ENCODE measurements around the gene TMTC1. TPM values are rescaled to one million over a fixed set of nuclear protein-coding genes. Genes with fewer than 3 reads are reported as not detected.

The TMTC1 gene
- total and polyA plus RNA-seq, 2 of the 8 experiments (the other 6 are each of a cell fraction or from before 2014, with no cell fraction given): 15.4 to 20.8 TPM

DNA sequence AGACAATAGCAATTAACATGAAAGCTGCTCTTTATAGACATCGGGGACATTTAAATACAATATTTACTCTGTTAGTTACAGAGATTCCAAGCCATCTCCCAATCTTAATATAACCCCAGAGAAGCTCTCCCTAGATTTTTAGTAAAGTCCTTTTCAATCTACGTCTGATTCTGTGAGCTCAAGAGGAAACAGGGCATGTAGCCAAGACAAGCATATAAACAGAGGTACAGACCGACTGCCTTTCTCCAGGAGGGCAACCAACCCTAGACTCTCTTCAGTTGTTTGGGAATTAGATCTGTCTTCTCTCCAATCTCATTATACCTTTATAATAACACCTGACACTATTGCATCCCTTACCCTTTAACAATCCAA, 57.4 kb downstream of the TMTC1 start:
- no peak overlapping the region for H3K4me3 ChIP-seq (ENCODE audit: extremely low read depth in 1 of 4, insufficient read depth in 2 of 4, low read depth in 3 of 4, low read length in 4 of 4)
- DNase-seq (ENCODE audit: low read depth in 1 of 2, low spot score in 2 of 2): no peak
- H3K79me2 ChIP-seq (ENCODE audit: control insufficient read depth in 1 of 2, insufficient read depth in 2 of 2, low read length in 2 of 2): no peaks in the 10 kb centered on the region
- CTCF ChIA-PET (ENCODE audit: partially characterized antibody): no interaction called here
- H3K56ac ChIP-seq (replicated peaks; ENCODE audit: insufficient read length, low read depth, low read length): no peak overlapping the region
- WGBS, 2 experiments (ENCODE audit: extremely low coverage in 1 of 2, insufficient coverage in 1 of 2, insufficient read length in 1 of 2, insufficient replicate concordance in 2 of 2, low coverage in 1 of 2, low lambda C conversion rate in 2 of 2, missing lambda C conversion rate in 1 of 2): 94% methylated on average over 3 of the region's 3 CpGs; no CpG with 5 or more reads in 1 of the 2 experiments
- H2BK5ac ChIP-seq (ENCODE audit: low read depth, low read length): no peak overlapping the region
- POLR2A ChIA-PET (ENCODE audit: partially characterized antibody): no interaction called here
- no peak overlapping the region for H3K14ac ChIP-seq (ENCODE audit: insufficient read length)
- H3K23ac ChIP-seq (ENCODE audit: insufficient read length): no peak overlapping the region
- no peak overlapping the region for H3K27ac ChIP-seq (ENCODE audit: low read depth, low read length)
- H4K5ac ChIP-seq (ENCODE audit: insufficient read length, low read depth, low read length): no peak overlapping the region
- H3K4me1 ChIP-seq (replicated peaks in 1 of 4; ENCODE audit: control insufficient read depth in 3 of 4, insufficient read depth in 4 of 4, low read length in 3 of 4): no peaks in the 10 kb centered on the region
- no peak overlapping the region for H2AK5ac ChIP-seq (ENCODE audit: low read depth, low read length)
- H3K27me3 ChIP-seq (replicated peaks in 1 of 4; ENCODE audit: control insufficient read depth in 3 of 4, extremely low read depth in 1 of 4, insufficient read depth in 3 of 4, low read length in 3 of 4): no peaks in the 10 kb centered on the region
- H4K20me1 ChIP-seq (replicated peaks in 1 of 2; ENCODE audit: control insufficient read depth in 1 of 2, insufficient read depth in 2 of 2, low read length in 2 of 2): peaks cover 0 to 2% of the 10 kb centered on the region in 2 experiments
- TF ChIP-seq E2F6 (IDR thresholded peaks at IDR 0.05): no peak
- no peaks in the 10 kb centered on the region for H3K36me3 ChIP-seq (ENCODE audit: control insufficient read depth in 2 of 4, insufficient read depth in 4 of 4, low read length in 3 of 4)
- no peaks in the 10 kb centered on the region for H3K23me2 ChIP-seq (ENCODE audit: low read depth, low read length)
- H3K18ac ChIP-seq (ENCODE audit: extremely low read depth, low read length): no peak overlapping the region
- H2AFZ ChIP-seq (ENCODE audit: low read length): no peak overlapping the region
- no peak overlapping the region for H2BK12ac ChIP-seq (ENCODE audit: low read depth, low read length)
- H2BK20ac ChIP-seq (ENCODE audit: low read length): no peak overlapping the region
- H3K9me3 ChIP-seq (ENCODE audit: insufficient read depth in 2 of 2, low read depth in 1 of 2, low read length in 1 of 2): no peaks in the 10 kb centered on the region
- H2BK120ac ChIP-seq (replicated peaks; ENCODE audit: low read depth, low read length): no peak overlapping the region
- no peak overlapping the region for H3K4me2 ChIP-seq (ENCODE audit: insufficient read depth in 1 of 2, low read depth in 2 of 2, low read length in 2 of 2)
- no peaks in the 10 kb centered on the region for H3K79me1 ChIP-seq (ENCODE audit: low read depth, low read length)
- no peak for FAIRE-seq
- H2BK15ac ChIP-seq (ENCODE audit: low read length): no peak overlapping the region
- H3K9ac ChIP-seq (replicated peaks in 1 of 4; ENCODE audit: extremely low read depth in 1 of 4, low read depth in 3 of 4, low read length in 3 of 4): no peak overlapping the region
- no peak overlapping the region for H4K8ac ChIP-seq (ENCODE audit: extremely low read depth, insufficient read depth, low read length)
- H4K91ac ChIP-seq (replicated peaks; ENCODE audit: insufficient read length, low read length): no peak overlapping the region
- H3K4ac ChIP-seq (replicated peaks; ENCODE audit: insufficient read length, low read depth, low read length): no peak overlapping the region
